Muscle of leg (tissue), 11 donors: ENCODE results near the gene PARD6B. TPM values are rescaled to one million over a fixed set of nuclear protein-coding genes. Genes with fewer than 3 reads are reported as not detected.
A peak's percentile ranks its signal among the peaks of the same experiment; 100 is the strongest.

ENCODE experiments used
- DNase-seq: peaks from one replicate; pipeline ENCODE4 v3.0.0; 2013
- H3K27ac ChIP-seq: one replicate; pipeline ENCODE4 v1.5.1; 2013; ENCODE audit warnings: mild to moderate bottlenecking, low read length, control low read depth
- H3K27me3 ChIP-seq: one replicate; pipeline ENCODE4 v1.6.1; 2013; ENCODE audit warnings: low read length; ENCODE audit not compliant: control insufficient read depth, insufficient read depth
- H3K36me3 ChIP-seq: one replicate; pipeline ENCODE4 v1.6.1; 2013; ENCODE audit warnings: low read length; ENCODE audit not compliant: control insufficient read depth, insufficient read depth
- H3K4me1 ChIP-seq: one replicate; pipeline ENCODE4 v1.6.1; 2013; ENCODE audit warnings: low read length; ENCODE audit not compliant: control insufficient read depth, insufficient read depth
- H3K4me3 ChIP-seq: one replicate; pipeline ENCODE4 v1.5.1; 2013; ENCODE audit warnings: low read length, control low read depth
- H3K9me3 ChIP-seq: replicated peaks from 2 replicates; pipeline ENCODE4 v1.6.1; 2013; ENCODE audit warnings: low read depth, low read length; ENCODE audit not compliant: control insufficient read depth
- WGBS: methylation state at CpG from one replicate; pipeline ENCODE4 v1.1.5; 2013; ENCODE audit warnings: missing lambda C conversion rate; ENCODE audit not compliant: insufficient coverage; 5-methylcytosine and 5-hydroxymethylcytosine counted together
- polyA plus RNA-seq, 8 donors: library from polyadenylated mRNA; unstranded; fragments of 120-200 nt; gene quantifications; one replicate each; pipeline versions ENCODE4 v1.2.1 to v1.2.3, GENCODE V29; 2013; ENCODE audit warnings: inconsistent platforms in 1 of 8, low replicate concordance in 1 of 8; ENCODE audit not compliant: insufficient read length in 8 of 8, insufficient read depth in 1 of 8
- total RNA-seq: library from RNA; stranded (reverse); fragments of 120-200 nt; gene quantifications from one replicate; pipeline ENCODE4 v1.2.4, GENCODE V29; 2013

Gene PARD6B
- total and polyA plus RNA-seq, 9 donors = 0.22 to 0.97 (median 0.62) TPM

DNA sequence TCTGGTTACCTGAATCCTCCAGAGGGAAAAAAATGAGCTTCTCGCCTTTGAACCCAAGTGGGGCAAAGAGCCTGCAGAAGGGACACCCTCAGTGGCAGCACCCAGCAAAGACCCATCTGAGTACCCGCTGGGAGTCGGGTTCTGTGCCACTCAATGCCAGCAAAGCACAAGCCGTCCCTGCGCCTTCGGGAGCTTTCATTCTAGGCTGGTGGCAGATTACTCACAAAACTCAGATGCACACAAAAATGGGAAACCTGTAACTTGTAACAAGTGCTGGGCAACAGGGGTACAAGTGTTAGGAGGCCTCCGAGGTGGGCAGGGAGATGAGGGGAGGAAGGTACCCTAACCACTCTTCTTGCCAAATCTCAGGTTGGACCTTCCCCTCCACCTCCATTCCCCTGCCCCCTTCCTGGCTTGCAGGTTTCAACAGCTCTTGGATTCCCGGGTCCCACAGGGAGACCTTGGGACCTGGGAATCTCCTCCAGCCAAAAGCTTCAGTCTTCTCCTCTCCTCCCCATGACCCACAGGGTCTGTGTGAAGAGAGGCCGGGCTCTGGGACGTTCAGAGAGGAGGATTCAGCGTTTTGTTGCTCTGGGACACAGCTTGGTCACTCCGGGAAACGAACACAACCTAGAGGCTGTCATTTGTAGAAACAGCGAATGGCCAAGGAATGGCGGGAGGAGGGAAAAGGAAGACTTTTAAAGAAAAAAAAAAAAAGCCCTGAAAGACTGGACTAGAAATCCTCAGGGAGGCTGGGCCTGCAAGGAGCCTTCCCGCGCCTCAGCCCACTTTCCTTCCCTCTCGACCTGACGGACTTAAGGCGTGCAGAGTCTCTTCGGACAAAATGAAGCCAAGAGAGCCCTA is 1.2 kb upstream of the PARD6B start:
- 45% methylated on average over 9 of the region's 21 CpGs for WGBS
- Histone ChIP-seq H3K9me3 (no peaks in the 10 kb centered on the region), H3K27ac (no peak overlapping the region), H3K36me3 (no peaks in the 10 kb centered on the region), H3K27me3 (peaks cover 16% of the 10 kb centered on the region), H3K4me1 (peaks cover 11% of the 10 kb centered on the region), H3K4me3 (peak overlapping the region; percentile 67)
- peak; percentile 64 for DNase-seq

DNA sequence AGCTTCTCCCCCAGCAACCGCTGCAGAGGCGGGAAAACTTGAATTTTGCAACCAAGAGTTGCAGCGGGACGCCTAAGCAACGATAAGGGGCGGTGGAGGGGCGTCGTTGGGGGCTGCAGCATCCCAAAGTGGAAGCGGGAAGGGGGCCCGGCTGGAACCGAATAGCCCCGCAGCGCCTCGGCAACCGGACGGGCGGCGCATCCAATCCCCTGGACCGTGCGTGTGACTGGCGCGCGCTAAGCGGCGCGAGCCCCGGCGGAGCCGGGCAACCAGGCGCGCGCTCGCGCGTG is 670 bp upstream of the PARD6B start:
- Histone ChIP-seq H3K4me3 (peak overlapping the region; percentile 67), H3K4me1 (peaks cover 11% of the 10 kb centered on the region), H3K27ac (no peak overlapping the region), H3K27me3 (peaks cover 16% of the 10 kb centered on the region), H3K9me3 (no peaks in the 10 kb centered on the region), H3K36me3 (no peaks in the 10 kb centered on the region)
- no peak for DNase-seq
- WGBS = under 1% methylated on average over 34 of the region's 35 CpGs

DNA sequence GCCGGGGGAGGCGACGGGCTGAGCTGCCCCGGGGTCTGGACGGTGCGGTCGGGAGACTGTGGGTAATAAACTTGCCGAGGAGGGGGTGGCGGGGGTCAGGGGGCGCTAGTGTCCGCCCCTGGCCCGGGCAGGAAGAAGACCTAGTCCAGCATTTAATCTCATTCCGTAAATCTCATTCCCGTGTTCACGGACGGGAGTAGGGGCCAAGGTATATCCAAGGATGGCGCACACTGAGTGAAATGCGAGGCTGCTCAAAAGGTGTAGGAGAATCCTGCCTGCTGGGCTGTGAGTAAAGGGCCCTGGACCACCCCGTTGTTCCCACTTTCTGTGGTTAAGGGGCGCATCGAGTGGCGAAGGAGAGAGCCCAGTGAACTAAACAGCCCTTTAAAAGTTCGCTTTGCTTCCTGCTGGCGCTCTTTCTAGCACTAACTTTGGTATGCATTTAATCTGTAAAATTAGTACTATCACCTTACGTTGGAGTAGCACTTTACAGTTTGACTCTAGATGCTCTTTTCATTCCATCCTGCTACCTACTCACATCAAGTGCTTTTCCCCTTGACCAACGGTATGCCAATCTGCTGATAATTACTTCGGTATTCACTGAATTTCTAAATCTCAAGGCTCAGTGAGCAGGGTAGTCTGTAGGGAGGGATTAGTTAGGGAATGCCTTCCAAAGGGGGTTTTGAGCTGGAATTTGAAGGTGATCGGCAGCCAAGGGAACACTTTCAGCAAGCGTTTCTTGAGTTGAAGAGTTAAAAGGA is 730 bp downstream of the PARD6B start:
- H3K36me3 ChIP-seq = no peaks in the 10 kb centered on the region
- peak overlapping the region; percentile 67 for H3K4me3 ChIP-seq
- H3K27ac ChIP-seq = no peak overlapping the region
- WGBS = 9% methylated on average over 21 of the region's 29 CpGs
- DNase-seq = no peak
- H3K4me1 ChIP-seq = peaks cover 11% of the 10 kb centered on the region
- no peaks in the 10 kb centered on the region for H3K9me3 ChIP-seq
- peaks cover 16% of the 10 kb centered on the region for H3K27me3 ChIP-seq

DNA sequence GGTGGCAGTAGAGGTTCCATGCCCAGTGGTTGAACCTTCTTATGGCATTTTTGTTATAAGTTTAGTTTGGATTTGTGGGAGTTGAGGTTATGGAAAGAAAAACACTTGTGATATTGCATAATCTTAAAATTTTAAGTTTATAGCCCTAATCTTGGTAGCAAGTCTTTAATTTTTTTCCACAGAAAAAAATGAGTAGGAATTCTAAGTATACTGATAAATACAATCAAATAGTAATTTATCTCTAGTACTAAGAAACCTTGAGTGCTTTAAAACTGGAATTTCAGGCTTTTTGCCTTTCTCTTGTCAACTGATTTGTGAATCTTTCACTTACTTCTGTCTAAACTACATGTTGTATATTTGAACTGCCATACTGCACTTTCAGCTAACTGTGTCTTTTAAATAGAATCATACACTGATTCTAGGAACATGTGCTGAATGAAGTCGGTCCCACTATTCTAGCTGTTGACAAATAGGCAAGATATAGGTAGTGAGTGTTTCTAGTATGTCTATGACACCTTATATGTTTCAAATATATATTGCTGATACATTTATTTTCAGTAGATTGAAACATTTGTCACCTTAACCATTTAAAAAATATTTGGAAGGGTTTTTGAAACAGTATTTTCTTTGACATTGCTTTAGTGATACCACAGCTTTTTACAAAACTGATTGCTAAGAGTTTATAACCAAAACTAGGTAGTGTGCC is 2.4 kb downstream of the PARD6B start:
- H3K4me1 ChIP-seq = peaks cover 11% of the 10 kb centered on the region
- no peaks in the 10 kb centered on the region for H3K9me3 ChIP-seq
- H3K4me3 ChIP-seq = no peak overlapping the region
- no CpG with 5 or more reads among the region's 1 CpG for WGBS
- H3K36me3 ChIP-seq = no peaks in the 10 kb centered on the region
- no peak for DNase-seq
- peaks cover 14% of the 10 kb centered on the region for H3K27me3 ChIP-seq
- H3K27ac ChIP-seq = no peak overlapping the region

DNA sequence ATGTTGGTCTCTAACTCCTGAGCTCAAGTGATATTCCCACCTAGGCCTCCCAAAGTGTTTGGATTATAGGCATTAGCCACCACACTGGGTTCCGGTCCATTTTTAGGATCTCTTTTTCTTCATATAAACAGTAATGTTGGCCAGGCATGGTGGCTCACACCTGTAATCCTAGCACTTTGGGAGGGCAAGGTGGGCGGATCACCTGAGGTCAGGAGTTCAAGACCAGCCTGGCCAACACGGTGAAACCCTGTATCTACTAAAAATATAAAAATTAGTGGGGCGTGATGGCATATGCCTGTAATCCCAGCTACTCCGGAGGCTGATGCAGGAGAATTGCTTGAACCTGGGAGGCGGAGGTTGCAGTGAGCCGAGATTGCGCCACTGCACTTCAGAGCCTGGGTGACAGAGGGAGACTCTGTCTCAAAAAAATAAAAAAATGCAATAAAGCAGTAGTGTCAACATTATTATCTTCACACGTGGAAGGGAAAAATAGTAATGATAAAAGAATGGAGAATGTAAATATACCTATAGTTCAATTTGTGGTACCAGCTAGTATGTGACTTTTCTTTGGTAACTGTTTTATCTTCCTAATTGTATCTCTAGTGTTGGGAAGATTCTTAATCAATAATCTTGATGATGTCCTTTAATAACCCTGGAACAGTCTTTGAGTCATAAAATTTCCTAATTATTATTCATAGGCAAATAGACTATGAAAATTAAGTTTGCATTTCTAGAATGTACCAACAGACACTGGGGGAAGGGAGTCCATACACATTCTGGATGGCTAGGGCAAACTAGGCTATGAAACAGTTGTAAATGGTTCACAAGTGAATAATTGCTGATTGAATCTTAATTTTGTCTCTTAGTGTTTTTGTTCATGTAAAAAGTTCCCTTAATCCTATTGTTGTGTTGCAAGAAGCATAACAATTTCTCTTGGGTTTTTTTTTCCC is 3.6 kb downstream of the PARD6B start:
- H3K27me3 ChIP-seq = peaks cover 14% of the 10 kb centered on the region
- peaks cover 11% of the 10 kb centered on the region for H3K4me1 ChIP-seq
- no peak for DNase-seq
- H3K4me3 ChIP-seq = no peak overlapping the region
- no peak overlapping the region for H3K27ac ChIP-seq
- H3K9me3 ChIP-seq = no peaks in the 10 kb centered on the region
- no peaks in the 10 kb centered on the region for H3K36me3 ChIP-seq
- 80% methylated on average over 1 of the region's 9 CpGs for WGBS

DNA sequence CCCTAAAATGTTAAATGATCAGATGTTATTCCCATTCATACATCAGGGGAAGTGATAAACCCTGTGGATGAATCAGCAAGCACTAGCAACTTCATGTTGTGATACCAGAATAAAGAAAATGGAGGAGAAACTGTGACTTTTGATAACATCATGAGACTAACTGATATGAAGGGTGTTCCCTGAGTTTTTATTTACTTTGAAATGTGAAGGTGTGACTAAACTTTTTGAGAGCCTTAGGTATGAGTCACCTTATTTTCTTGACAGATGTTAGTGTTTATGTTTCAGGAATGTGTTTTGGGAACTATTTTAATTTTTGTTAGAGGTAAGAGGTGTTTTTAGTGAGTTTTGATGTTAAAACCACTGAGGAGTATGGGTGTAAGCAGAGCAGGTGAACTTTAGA is 4.4 kb downstream of the PARD6B start:
- Histone ChIP-seq H3K27me3 (peaks cover 14% of the 10 kb centered on the region), H3K36me3 (no peaks in the 10 kb centered on the region), H3K27ac (no peak overlapping the region)

DNA sequence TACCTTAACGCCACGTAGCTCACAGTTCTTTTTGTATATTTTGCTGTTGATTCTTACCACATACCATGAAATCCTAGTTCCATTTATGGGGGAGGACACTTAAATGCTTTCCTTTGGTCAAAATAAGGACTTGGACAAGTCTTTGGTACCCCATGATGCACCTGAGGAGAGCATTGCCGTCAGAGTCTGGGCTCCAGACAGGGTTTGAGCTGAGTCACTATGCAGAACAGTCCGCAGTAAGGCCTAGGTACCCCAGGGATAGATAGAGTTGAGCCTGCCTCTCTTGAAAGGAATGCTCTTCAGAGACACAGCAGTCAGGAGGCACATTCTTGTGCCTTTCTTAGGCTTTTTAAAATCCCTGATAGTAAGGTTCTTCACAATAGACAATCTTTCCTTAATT is 6.0 kb downstream of the PARD6B start:
- 70% methylated on average over 2 of the region's 4 CpGs for WGBS

More for the DNA sequence above, 4.4 kb downstream of the PARD6B start:
- H3K4me1 ChIP-seq = peaks cover 4% of the 10 kb centered on the region
- no peak overlapping the region for H3K4me3 ChIP-seq
- no peak for DNase-seq
- no peaks in the 10 kb centered on the region for H3K9me3 ChIP-seq

DNA sequence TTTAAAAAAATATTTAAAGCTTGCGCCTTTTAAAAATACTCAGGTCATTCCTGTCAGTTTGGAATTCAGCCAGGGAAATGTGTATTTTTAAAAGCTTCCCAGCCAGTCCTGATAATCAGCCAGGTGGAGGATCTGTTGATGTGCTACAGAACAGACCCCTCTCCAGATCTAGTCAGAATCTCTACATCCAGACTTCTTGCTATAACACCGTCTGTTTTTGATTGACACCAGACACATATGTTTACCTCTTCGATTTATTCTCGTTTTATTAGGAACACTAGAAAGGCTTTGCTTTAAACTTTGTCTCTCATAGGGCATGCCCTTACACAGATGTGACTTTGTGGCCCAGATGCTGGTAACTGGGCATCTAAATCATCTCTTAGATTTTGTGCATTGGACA is 11.7 kb downstream of the PARD6B start:
- no peaks in the 10 kb centered on the region for H3K27me3 ChIP-seq
- no peaks in the 10 kb centered on the region for H3K36me3 ChIP-seq
- DNase-seq = no peak
- H3K9me3 ChIP-seq = no peaks in the 10 kb centered on the region
- H3K27ac ChIP-seq = no peak overlapping the region
- H3K4me1 ChIP-seq = peaks cover 8% of the 10 kb centered on the region
- 75% methylated on average over 2 of the region's 4 CpGs for WGBS
- no peak overlapping the region for H3K4me3 ChIP-seq

More for the DNA sequence above, 6.0 kb downstream of the PARD6B start:
- DNase-seq = no peak
- no peaks in the 10 kb centered on the region for H3K36me3 ChIP-seq
- no peaks in the 10 kb centered on the region for H3K4me1 ChIP-seq
- H3K9me3 ChIP-seq = no peaks in the 10 kb centered on the region
- no peak overlapping the region for H3K27ac ChIP-seq
- peaks cover 8% of the 10 kb centered on the region for H3K27me3 ChIP-seq
- H3K4me3 ChIP-seq = no peak overlapping the region

DNA sequence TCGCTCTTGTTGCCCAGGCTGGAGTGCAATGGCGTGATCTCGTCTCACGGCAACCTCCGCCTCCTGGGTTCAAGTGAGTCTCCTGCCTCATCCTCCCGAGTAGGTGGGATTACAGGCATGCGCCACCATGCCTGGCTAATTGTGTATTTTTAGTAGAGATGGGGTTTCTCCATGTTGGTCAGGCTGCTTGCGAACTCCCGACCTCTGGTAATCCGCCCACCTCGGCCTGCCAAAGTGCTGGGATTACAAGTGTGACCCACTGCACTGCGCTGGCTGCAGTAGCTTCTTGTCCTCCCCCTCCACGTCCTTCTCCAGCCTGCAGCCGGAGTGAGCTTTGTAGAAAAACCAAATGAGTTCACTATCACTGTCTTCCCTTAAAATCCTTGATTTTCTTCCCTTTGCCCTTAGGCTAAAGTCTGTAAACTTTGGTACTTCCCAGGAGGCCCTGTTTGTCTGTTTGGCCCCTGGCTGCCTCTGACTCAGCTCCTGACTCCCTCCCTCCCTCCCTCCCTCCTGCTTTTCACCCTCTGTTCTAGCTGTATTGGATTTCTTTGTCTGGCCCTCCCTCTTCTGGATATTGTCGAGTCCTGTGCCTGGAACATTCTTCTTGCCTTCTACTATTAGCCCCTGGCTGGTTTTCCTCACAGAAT is 12.9 kb downstream of the PARD6B start:
- H3K27me3 ChIP-seq = no peaks in the 10 kb centered on the region
- peak overlapping the region; percentile 54 for H3K27ac ChIP-seq
- H3K36me3 ChIP-seq = no peaks in the 10 kb centered on the region
- H3K4me3 ChIP-seq = no peak overlapping the region
- H3K9me3 ChIP-seq = no peaks in the 10 kb centered on the region
- WGBS = 45% methylated on average over 11 of the region's 15 CpGs
- peak; percentile 90 for DNase-seq
- peaks cover 8% of the 10 kb centered on the region for H3K4me1 ChIP-seq
